ENCODE results near the gene AOPEP. TPM values are rescaled to one million over a fixed set of nuclear protein-coding genes. Genes with fewer than 3 reads are reported as not detected.

AOPEP gene
- total and polyA plus RNA-seq, 2 of the 13 experiments (the other 11 are each of a cell fraction or from before 2014, with no cell fraction given) = 22.2 to 41.6 TPM

GRCh38 chr9:95024097-95024671 is 297.7 kb downstream of the AOPEP start (continued):
- TF ChIP-seq ZKSCAN8 (CRISPR knock-in tag; IDR thresholded peaks at IDR 0.05; ENCODE audit: borderline replicate concordance) (no peak), SOX5 (CRISPR knock-in tag; IDR thresholded peaks at IDR 0.05; ENCODE audit: borderline replicate concordance) (peak; percentile 58; the same call in 1 of the 2 replicates), KDM3A (CRISPR knock-in tag; IDR thresholded peaks at IDR 0.05; ENCODE audit: low read depth) (no peak), RFX3 (CRISPR knock-in tag; IDR thresholded peaks at IDR 0.05) (no peak), REXO4 (CRISPR knock-in tag; IDR thresholded peaks at IDR 0.05; ENCODE audit: borderline replicate concordance) (no peak), ZNF891 (CRISPR knock-in tag; IDR thresholded peaks at IDR 0.05) (no peak), ADNP (CRISPR knock-in tag; IDR thresholded peaks at IDR 0.05) (no peak), SIN3B (IDR thresholded peaks at IDR 0.05; ENCODE audit: low read length) (no peak), ZNF460 (CRISPR knock-in tag; IDR thresholded peaks at IDR 0.05; ENCODE audit: borderline replicate concordance) (no peak), FOXA1 (IDR thresholded peaks at IDR 0.05) (no peak), FOXA1 (CRISPR knock-in tag; IDR thresholded peaks at IDR 0.05) (peak; percentile 74), GLMP (CRISPR knock-in tag; IDR thresholded peaks at IDR 0.05; ENCODE audit: borderline replicate concordance) (no peak), ISX (CRISPR knock-in tag; conservative IDR thresholded peaks at IDR 0.05) (no peak), ZFP37 (CRISPR knock-in tag; IDR thresholded peaks at IDR 0.05; ENCODE audit: borderline replicate concordance) (peak; percentile 53; the same call in 1 of the 2 replicates), ZNF569 (CRISPR knock-in tag; IDR thresholded peaks at IDR 0.05; ENCODE audit: borderline replicate concordance) (no peak), SMARCC2 (IDR thresholded peaks at IDR 0.05) (no peak), SRF (IDR thresholded peaks at IDR 0.05; ENCODE audit: low read depth, low read length) (peak; percentile 25; the same call in 1 of the 2 replicates), FOXJ3 (CRISPR knock-in tag; IDR thresholded peaks at IDR 0.05; ENCODE audit: borderline replicate concordance) (no peak), MEF2D (CRISPR knock-in tag; IDR thresholded peaks at IDR 0.05) (no peak)
- TF ChIP-seq, protein P1, sequence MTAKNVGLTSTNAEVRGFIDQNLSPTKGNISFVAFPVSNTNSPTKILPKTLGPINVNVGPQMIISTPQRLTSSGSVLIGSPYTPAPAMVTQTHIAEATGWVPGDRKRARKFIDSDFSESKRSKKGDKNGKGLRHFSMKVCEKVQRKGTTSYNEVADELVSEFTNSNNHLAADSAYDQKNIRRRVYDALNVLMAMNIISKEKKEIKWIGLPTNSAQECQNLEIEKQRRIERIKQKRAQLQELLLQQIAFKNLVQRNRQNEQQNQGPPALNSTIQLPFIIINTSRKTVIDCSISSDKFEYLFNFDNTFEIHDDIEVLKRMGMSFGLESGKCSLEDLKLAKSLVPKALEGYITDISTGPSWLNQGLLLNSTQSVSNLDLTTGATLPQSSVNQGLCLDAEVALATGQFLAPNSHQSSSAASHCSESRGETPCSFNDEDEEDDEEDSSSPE (CRISPR knock-in tag; IDR thresholded peaks at IDR 0.05) = no peak
- TF ChIP-seq, protein P2, sequence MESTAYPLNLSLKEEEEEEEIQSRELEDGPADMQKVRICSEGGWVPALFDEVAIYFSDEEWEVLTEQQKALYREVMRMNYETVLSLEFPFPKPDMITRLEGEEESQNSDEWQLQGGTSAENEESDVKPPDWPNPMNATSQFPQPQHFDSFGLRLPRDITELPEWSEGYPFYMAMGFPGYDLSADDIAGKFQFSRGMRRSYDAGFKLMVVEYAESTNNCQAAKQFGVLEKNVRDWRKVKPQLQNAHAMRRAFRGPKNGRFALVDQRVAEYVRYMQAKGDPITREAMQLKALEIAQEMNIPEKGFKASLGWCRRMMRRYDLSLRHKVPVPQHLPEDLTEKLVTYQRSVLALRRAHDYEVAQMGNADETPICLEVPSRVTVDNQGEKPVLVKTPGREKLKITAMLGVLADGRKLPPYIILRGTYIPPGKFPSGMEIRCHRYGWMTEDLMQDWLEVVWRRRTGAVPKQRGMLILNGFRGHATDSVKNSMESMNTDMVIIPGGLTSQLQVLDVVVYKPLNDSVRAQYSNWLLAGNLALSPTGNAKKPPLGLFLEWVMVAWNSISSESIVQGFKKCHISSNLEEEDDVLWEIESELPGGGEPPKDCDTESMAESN (CRISPR knock-in tag; conservative IDR thresholded peaks at IDR 0.05) = no peak
- TF ChIP-seq, protein P3, sequence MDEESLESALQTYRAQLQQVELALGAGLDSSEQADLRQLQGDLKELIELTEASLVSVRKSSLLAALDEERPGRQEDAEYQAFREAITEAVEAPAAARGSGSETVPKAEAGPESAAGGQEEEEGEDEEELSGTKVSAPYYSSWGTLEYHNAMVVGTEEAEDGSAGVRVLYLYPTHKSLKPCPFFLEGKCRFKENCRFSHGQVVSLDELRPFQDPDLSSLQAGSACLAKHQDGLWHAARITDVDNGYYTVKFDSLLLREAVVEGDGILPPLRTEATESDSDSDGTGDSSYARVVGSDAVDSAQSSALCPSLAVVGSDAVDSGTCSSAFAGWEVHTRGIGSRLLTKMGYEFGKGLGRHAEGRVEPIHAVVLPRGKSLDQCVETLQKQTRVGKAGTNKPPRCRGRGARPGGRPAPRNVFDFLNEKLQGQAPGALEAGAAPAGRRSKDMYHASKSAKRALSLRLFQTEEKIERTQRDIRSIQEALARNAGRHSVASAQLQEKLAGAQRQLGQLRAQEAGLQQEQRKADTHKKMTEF (CRISPR knock-in tag; IDR thresholded peaks at IDR 0.05) = no peak
- TF ChIP-seq, protein P4, sequence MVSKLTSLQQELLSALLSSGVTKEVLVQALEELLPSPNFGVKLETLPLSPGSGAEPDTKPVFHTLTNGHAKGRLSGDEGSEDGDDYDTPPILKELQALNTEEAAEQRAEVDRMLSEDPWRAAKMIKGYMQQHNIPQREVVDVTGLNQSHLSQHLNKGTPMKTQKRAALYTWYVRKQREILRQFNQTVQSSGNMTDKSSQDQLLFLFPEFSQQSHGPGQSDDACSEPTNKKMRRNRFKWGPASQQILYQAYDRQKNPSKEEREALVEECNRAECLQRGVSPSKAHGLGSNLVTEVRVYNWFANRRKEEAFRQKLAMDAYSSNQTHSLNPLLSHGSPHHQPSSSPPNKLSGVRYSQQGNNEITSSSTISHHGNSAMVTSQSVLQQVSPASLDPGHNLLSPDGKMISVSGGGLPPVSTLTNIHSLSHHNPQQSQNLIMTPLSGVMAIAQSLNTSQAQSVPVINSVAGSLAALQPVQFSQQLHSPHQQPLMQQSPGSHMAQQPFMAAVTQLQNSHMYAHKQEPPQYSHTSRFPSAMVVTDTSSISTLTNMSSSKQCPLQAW (CRISPR knock-in tag; IDR thresholded peaks at IDR 0.05) = peak; percentile 70
